GM19452 (cell line): ENCODE results near the gene EXOSC7.
"Not testable (repeated sequence)": the region's sequence is repeated elsewhere in the genome, so short reads cannot be mapped to it uniquely, and the experiment has no call there.

Experiments used
- ATAC-seq: cut with Tn5 transposase; IDR thresholded peaks from one replicate; pipeline ENCODE4 v1.9.1; 2021; ENCODE audit not compliant: unreplicated experiment

Gene EXOSC7

DNA sequence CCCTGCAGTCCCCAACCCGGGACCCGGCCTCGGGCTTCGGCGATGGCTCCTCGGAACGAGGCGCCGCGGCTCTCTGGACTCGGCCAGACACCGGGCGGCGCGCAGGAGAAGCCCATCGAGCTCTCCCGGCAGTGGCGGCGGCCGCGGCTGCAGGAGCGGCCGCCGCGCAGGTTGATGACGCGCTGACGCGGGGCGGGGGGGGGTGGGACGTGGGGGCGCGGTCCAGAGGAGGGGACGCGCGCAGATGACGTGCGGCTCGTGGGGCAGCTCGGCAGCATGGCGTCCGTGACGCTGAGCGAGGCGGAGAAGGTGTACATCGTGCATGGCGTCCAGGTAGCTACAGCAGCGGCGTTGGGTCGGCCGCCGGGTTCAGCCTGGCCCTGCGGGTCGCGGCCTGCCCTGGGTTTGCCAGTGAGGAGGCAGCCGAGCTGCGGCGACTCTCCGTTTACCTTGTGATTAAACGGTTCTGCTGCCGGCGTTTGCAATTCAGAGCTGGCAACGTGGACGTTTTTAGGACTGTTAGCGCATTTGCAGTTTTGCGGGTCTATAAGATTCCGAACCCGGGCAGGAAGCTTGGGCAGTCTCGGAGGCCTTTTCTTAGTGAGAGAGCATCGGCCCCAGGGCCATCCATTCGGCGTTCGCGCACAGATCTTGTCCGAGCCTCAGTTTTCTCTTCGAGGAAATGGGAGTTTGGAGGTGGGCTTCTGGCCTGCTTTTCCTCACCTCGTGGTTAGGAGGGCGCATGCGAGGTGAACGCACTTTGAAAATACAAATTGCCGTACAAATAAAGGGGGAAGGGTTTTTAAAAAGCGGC, at the start of gene EXOSC7, which contains the start of gene ZDHHC3:
EXOSC7 (plus strand) TSS at position 243 of the 814 bp plus-strand sequence; CDS start at position 277, 34 bp downstream.
ZDHHC3 (minus strand) TSS at position 173 of the 814 bp plus-strand sequence. CDS start 16,738 bp downstream, outside the sequence.
- peak; percentile 70 for ATAC-seq

DNA sequence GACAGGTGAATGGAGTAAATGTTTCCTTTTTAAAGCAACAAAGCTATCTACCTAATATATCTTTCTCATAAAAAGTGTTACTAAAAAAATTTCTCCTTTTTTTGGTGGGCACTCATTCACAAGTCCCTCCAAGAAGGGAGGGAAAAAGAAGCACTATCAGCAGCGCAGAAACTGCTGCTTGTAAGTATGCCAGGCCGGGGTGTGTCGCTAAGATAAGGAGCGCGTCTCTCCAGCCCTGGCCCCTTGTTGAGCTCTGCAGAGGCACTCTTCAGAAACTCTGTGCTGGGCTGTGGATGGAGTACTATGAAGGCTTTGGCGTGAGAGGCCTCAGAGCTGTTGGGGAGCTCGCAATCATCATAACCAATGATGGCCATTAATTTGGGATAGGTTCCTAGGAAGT, 49.1 kb upstream of the EXOSC7 start:
- ATAC-seq, result no peak

DNA sequence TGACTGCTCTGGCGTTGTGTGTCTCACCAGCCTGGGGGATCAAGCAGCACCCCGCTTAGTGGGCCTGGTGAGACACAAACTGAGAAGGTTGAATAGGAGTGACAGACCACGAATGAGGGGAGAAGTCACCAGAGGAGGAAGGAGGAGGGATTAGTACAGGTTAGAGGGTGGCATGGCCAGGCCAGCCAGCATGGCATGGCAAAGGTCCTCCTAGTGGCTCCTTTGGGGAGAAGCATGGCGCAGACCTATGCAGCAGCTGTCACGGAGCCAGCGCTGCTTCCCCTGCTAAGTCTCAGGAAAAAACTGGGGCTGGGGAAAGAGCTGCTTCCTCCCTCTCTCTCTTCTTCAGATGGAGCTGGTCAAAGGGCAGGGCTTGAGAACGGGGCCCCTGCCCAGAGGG, 48.7 kb upstream of the EXOSC7 start:
- ATAC-seq, result no peak

DNA sequence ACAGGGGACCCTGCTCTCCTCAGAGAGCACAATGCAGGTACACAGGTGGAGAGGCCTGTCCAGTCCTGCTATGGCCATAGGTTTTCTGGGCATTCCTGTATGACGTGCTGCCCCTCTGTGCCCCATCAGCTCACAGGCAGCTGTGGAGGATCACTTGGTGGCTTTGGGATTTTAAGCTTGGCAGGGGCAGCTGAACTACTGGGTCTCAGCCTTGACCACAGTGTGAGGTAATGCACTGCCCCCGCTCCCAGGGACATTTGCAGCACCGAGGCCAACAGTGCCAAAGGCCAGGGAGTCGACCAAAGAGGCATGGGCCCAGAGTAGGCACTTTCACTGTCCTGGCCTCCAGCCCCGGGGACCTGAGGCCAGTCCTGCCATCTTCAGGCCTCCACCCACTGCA, 46.3 kb upstream of the EXOSC7 start:
- no peak for ATAC-seq

GRCh38 chr3:44930911-44931310, 45.1 kb upstream of the EXOSC7 start:
- ATAC-seq, result no peak

GRCh38 chr3:44931791-44932190, 44.3 kb upstream of the EXOSC7 start:
- no peak for ATAC-seq

GRCh38 chr3:44932271-44932670, 43.8 kb upstream of the EXOSC7 start:
- ATAC-seq, result no peak

DNA sequence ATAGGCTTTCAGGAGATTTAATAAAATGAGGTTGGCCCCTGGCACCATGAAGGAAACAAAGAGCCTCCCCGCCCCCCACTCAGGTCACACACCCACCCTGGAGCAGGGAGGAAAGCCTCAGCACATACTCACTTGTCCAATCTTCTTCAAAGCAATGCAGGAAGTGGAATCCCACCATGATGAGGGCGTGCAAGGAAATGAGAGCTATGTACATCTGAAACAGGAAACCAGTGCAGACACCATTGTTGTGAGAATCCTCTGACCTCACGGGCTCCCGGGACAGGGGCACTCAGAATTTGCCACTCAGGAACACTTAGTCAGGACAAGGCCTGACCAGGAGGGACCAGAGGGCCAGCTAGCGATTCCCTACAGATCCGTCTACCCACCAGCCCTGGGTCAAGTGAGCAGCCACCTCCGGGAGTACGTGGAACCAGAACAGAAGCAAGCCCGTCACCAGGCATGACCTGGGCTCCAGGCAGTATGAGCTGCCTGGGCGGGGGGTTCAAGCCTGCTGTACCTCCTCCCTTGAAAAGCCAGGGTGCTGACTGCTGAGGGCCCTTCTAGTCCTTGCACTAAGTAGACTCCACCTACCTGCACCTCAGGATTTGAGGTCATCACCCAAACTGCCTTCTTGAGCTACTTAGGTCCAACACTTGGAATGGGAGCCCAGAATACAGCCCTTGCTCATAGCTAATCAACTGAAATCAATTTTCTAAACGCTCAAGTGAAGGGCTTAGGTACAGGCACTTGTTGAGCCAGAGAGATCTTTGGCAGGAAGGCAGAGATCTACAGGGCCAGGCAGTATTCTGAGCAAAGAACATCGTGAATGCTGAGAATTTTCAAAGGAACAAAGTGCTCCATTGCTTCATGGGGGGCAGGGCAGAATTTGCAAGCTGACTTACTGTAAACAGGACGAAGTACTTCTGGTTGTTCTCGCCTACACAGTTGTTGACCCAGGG, 42.8 kb upstream of the EXOSC7 start:
- ATAC-seq, result no peak

DNA sequence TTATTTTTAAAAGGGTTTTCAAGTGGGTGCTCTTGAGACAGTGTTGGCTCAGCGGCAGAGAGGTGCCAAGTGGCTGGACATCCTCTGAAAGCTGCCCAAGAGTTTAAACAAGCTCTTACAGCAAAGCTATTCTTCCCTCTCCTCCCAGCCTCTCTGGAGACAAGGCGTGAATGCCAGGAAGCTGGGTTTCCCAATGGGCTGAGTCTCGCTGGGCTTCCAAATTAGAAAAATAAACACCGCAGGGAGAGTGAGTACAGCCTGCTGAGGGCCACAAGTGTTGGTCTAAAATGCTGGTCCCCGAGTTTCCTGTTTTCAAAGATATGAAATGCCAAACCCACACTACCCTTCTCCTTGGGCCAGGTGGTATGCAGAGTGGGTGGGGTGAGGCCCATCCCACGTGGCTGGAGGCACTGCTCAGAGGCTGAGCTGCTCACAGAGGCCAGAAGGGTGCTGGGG, 36.4 kb upstream of the EXOSC7 start:
- ATAC-seq, result no peak

DNA sequence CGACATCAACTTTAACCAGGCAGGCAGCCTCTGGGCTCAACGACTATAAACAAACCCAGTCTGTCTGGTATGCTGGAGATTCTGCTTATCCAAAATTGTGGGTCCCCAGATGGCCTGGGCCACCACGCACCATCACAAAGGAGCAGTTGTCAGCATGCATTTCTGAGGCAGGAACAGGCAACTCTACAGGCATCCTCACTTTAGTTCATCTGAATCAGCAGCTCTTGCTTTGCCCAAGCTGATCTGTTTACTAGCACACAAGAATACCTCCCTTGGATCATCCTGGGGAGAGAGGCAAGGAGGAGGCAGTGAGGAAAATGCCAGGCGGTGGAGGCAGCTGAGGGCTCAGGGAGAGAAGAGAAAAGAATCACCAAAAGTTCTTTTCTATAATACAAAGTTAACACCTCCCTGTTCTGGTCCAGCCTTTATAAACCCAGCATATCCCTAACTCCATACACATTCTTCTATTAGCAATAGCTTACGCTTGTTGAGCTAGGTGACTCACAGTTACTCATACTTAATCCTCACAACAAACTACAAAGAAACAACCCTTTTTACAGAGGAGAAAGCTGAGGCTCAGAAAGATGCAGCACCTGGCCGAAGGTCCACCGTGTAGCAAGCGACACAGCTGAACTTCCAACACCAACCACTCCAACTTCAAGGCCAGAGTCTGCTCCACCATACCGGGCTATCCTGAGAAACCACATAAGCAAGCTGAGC, 33.7 kb upstream of the EXOSC7 start:
- no peak for ATAC-seq

- ATAC-seq, result no peak
Measured at GRCh38 chr3:44948239-44948638, 27.8 kb upstream of the EXOSC7 start.

DNA sequence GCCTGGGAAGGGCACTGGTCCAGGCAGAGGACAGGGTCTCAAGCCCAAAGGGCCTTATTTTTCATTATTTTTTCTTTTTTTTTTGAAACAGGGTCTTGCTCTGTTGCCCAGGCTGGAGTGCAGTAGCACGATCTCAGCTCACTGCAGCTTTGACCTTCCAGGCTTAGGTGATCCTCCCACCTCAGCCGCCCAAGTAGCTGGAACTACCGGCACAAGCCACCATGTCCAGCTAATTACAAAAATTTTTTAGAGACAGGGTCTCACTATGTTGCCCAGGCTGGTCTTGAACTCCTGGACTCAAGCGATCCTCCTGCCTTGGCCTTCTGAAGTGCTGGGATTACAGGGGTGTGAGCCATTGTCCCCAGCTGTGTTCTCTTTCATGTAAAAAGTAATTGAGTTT, 26.3 kb upstream of the EXOSC7 start:
- not testable (repeated sequence) for ATAC-seq

DNA sequence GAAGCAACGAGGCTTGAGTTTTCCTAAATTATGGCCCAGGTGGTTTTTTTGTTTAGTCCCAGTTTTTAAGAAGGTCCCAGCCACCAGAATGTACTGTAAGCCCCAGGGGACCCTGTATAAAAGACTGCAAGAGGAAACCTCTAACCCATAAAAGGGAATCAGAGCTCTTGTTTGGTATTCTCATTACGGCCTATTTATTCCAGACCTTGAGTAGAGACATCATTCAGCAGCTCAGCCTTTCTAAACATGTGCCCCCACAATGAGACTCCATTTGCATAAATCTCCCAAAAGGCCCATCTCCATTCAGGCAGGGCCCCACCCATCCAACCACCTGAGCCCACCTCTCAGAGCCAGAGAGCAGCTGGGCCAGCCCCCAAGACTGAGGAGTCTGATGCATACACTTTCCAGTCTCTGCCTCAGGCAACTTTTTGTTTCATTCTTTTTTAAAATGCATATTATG, 25.7 kb upstream of the EXOSC7 start:
- no peak for ATAC-seq

DNA sequence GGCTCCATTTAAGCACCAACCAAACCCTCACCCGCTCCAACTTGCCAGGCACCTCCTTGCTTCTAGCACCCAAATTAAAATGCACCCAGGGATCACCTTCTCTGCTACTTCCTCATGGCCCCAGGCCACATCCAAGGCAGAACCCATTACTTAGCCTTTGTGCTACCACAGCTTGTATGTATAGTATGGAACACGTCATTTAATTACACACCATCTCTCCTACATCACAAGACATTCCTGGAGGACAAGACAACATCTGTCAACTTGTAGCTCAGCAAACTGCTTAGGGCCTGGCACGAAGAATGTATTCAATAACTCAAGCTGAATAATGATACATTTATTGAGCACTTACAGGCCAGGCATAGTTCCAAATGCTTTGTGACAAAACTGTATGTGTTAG, 23.4 kb upstream of the EXOSC7 start:
- no peak for ATAC-seq

DNA sequence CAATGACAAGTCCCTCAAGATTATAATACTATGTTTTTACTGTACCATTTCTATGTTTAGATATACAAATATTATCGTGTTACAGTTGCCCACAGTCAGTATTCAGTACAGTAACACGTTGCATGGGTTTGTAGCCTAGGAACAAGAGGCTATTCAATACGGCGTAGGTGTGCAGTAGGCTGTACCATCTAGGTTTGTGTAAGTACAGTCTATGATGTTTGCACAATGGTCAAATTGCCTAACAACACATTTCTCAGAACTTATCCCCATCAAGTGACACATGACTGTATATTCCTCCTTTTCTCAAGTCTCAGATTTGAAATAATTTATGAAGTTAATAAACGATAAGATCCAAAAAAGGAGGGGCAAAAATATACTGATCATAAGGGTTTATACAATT, 21.7 kb upstream of the EXOSC7 start:
- no peak for ATAC-seq

- peak; percentile 67 for ATAC-seq
Measured at GRCh38 chr3:44954962-44955361, 21.1 kb upstream of the EXOSC7 start.

DNA sequence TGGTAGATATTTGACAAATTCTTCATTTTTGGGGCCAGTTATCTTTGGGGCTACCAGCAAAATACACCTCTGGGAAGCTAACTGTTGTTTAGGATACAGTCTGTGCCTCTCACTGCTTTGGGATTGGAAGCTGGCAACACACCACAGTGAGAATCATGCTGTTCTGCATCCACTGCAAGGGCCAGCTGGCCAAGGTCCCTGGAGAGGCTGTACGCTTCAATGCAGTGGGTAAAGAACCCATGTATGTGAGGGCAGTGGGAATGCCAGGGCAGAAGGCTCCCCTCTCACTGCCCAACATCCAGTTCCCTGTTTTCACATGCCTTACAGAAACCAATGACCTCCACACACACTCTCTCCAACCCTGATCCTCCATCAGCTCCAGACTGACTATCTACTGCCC, 20.1 kb upstream of the EXOSC7 start:
- no peak for ATAC-seq

GRCh38 chr3:44957986-44958385, 18.1 kb upstream of the EXOSC7 start:
- ATAC-seq, result no peak

GRCh38 chr3:44958386-44958785, 17.7 kb upstream of the EXOSC7 start:
- no peak for ATAC-seq

DNA sequence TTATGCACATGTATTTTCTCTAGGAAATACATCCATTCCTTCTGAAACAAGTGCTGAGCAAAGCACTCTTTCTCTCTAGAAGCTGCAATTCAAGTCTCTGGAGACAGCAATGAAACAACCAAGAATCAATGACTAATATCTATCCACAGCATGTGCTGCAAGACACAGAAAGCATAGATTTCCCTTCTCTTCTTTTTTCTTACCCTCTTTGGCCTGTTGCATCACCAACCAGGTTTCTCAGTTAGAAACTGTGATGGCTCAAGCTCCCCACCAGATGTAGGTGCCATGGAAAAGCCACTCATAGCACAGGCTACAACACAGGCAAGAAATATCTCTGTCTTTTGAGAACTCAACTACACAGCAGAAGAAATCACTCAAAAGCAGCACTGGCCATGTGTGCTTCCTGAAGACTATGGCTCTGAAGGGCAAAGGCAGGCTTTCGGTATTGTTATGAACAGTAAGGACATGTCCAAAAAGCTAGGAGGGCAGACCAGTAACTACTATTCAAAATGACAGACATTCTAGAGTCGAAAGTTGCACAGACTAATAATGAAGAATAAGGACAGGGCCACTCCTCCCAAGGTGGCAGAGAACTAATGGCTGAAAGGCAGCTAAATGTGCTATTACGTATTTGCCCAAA, 15.5 kb upstream of the EXOSC7 start:
- ATAC-seq, result peak; percentile 60
